ENCODE data around the gene PREX1. TPM values are rescaled to one million over a fixed set of nuclear protein-coding genes. Genes with fewer than 3 reads are reported as not detected.

Gene PREX1
- total RNA-seq, 4 donors from 2014 or later, result 9.9 to 150 (median 18.4) TPM

DNA sequence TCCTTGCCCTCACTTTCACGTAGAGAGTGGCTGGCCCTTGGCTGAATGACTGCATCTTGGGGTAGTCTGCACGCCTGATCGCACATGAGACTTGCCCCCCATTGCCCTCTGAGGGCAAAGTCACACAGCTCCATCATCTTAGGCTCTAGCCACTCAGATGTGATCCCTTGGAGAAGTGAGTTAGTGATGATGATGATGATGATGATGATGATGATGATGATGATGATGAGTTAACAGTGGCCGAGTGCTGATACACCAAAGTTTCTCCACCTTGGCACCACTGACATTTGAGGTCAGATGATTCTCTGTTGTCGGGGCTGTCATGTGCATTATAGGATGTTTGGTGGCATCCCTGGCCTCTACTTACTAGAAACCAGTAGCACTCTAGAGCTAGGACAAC is 84.0 kb downstream of the PREX1 start:
- H3K36me3 ChIP-seq, result no peaks in the 10 kb centered on the region
- TF ChIP-seq, protein P1, sequence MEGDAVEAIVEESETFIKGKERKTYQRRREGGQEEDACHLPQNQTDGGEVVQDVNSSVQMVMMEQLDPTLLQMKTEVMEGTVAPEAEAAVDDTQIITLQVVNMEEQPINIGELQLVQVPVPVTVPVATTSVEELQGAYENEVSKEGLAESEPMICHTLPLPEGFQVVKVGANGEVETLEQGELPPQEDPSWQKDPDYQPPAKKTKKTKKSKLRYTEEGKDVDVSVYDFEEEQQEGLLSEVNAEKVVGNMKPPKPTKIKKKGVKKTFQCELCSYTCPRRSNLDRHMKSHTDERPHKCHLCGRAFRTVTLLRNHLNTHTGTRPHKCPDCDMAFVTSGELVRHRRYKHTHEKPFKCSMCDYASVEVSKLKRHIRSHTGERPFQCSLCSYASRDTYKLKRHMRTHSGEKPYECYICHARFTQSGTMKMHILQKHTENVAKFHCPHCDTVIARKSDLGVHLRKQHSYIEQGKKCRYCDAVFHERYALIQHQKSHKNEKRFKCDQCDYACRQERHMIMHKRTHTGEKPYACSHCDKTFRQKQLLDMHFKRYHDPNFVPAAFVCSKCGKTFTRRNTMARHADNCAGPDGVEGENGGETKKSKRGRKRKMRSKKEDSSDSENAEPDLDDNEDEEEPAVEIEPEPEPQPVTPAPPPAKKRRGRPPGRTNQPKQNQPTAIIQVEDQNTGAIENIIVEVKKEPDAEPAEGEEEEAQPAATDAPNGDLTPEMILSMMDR (IDR thresholded peaks at IDR 0.05), result no peak
- no peak for TF ChIP-seq POLR2A (IDR thresholded peaks at IDR 0.05)
- no peak overlapping the region for H3K27ac ChIP-seq
- no peaks in the 10 kb centered on the region for H3K9me3 ChIP-seq
- DNase-seq, result no peak
- H3K4me3 ChIP-seq, result no peak overlapping the region
- H3K4me1 ChIP-seq, result peaks cover 0 to 15% (median 11%) of the 10 kb centered on the region in 4 donors
- no peaks in the 10 kb centered on the region for H3K27me3 ChIP-seq

DNA sequence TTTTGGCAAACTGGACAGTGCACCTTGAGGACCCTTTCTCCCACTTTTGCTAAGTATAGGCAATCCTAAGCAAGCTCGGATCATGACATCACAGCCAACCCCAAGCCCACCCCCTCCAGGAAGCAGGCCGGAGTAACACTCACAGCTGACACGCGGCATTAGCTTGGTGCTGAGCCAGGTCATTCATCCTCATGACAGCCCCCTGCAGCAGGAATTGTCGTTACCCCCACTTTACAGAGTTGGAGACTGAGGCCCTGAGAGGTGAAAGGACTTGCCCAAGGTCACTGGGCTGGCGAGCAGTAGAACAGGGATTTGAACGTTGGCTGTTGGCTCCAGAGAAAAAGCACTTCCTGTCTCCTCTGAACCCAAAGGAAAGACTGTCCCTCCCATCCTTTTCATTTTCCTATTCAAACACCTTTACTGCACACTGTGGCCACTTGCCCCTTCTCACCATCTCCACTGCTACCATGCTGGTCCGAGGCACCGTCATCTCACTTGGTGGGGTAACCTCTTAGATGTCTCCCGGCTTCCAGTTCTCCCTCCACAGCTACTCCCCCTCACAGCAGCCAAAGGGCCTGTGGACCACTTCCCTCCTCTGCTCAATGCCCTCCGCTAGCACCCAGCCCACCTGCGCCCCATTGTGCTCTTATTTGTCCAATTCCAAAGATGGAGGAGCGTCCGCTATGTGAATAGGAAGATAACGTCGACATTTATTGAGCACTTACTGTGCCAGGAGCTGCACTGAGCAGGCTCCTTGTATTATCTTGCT is 84.7 kb downstream of the PREX1 start:
- DNase-seq, result no peak
- Histone ChIP-seq H3K4me3 (no peak overlapping the region), H3K27ac (no peak overlapping the region), H3K4me1 (peaks cover 5 to 22% (median 16%) of the 10 kb centered on the region in 4 donors), H3K9me3 (no peaks in the 10 kb centered on the region), H3K36me3 (no peaks in the 10 kb centered on the region), H3K27me3 (no peaks in the 10 kb centered on the region)
- TF ChIP-seq, protein P1 (IDR thresholded peaks at IDR 0.05), result no peak
- TF ChIP-seq POLR2A (IDR thresholded peaks at IDR 0.05), result no peak

GRCh38 chr20:48742233-48742632 is 85.6 kb downstream of the PREX1 start:
- no peak overlapping the region for H3K27ac ChIP-seq
- DNase-seq, result no peak
- no peak for TF ChIP-seq POLR2A (IDR thresholded peaks at IDR 0.05)
- TF ChIP-seq, protein P1 (IDR thresholded peaks at IDR 0.05), result no peak
- H3K4me1 ChIP-seq, result peaks cover 5 to 23% (median 13%) of the 10 kb centered on the region in 4 donors
- no peaks in the 10 kb centered on the region for H3K27me3 ChIP-seq
- no peak overlapping the region for H3K4me3 ChIP-seq
- H3K36me3 ChIP-seq, result no peaks in the 10 kb centered on the region
- H3K9me3 ChIP-seq, result no peaks in the 10 kb centered on the region

- no peaks in the 10 kb centered on the region for H3K27me3 ChIP-seq
- TF ChIP-seq POLR2A (IDR thresholded peaks at IDR 0.05), result no peak
- TF ChIP-seq, protein P1 (IDR thresholded peaks at IDR 0.05), result no peak
Measured at GRCh38 chr20:48741669-48742068, 86.1 kb downstream of the PREX1 start.

GRCh38 chr20:48740712-48741111 is 87.1 kb downstream of the PREX1 start:
- Histone ChIP-seq H3K36me3 (no peaks in the 10 kb centered on the region), H3K9me3 (no peaks in the 10 kb centered on the region), H3K4me3 (no peak overlapping the region), H3K27ac (no peak overlapping the region), H3K4me1 (peaks cover 5 to 23% (median 11%) of the 10 kb centered on the region in 4 donors), H3K27me3 (no peaks in the 10 kb centered on the region)
- DNase-seq, result no peak
- TF ChIP-seq, protein P1 (IDR thresholded peaks at IDR 0.05), result no peak
- no peak for TF ChIP-seq POLR2A (IDR thresholded peaks at IDR 0.05)

More at GRCh38 chr20:48741669-48742068, 86.1 kb downstream of the PREX1 start:
- Histone ChIP-seq H3K27ac (no peak overlapping the region), H3K4me1 (peaks cover 5 to 23% (median 11%) of the 10 kb centered on the region in 4 donors), H3K4me3 (no peak overlapping the region), H3K36me3 (no peaks in the 10 kb centered on the region), H3K9me3 (no peaks in the 10 kb centered on the region)
- DNase-seq, result no peak
